Neural cell (in vitro differentiated cells): Measurements from ENCODE around the gene TEDC1. TPM values are rescaled to one million over a fixed set of nuclear protein-coding genes. Genes with fewer than 3 reads are reported as not detected.

Experiments used
- H2AFZ ChIP-seq: fragments of 200-600, 300-800 bp; sonication (generic), shearing (Covaris generic); 2 replicates; pipeline ENCODE4 v1.6.0; 2014; ENCODE audit warnings: low read depth, mild to moderate bottlenecking, antibody characterized with exemption, low read length, moderate library complexity
- H3F3A ChIP-seq: fragments of 200-600 bp; shearing (Covaris generic); 2 replicates; pipeline ENCODE4 v1.6.1; 2016; ENCODE audit warnings: mild to moderate bottlenecking, moderate library complexity, mixed read lengths, antibody characterized with exemption, low read length; ENCODE audit not compliant: insufficient read depth, poor library complexity, severe bottlenecking
- H3K27ac ChIP-seq: fragments of 200-600, 300-800 bp; sonication (generic), shearing (Covaris generic); 2 replicates; pipeline ENCODE4 v1.5.1; 2014; ENCODE audit warnings: mild to moderate bottlenecking, low read length, moderate library complexity
- H3K27me3 ChIP-seq: fragments of 300-800, 200-600 bp; sonication (generic), shearing (Covaris generic); 2 replicates; pipeline ENCODE4 v1.6.0; 2014; ENCODE audit warnings: mild to moderate bottlenecking, low read depth, low read length, moderate library complexity; ENCODE audit not compliant: insufficient read depth
- H3K36me3 ChIP-seq: fragments of 300-800, 200-600 bp; sonication (generic), shearing (Covaris generic); 2 replicates; pipeline ENCODE4 v1.5.1; 2014; ENCODE audit warnings: mild to moderate bottlenecking, antibody characterized with exemption, low read length, moderate library complexity; ENCODE audit not compliant: insufficient read depth
- H3K4me2 ChIP-seq: fragments of 300-800, 200-600 bp; sonication (generic), shearing (Covaris generic); 2 replicates; pipeline ENCODE4 v1.6.0; 2014; ENCODE audit warnings: mild to moderate bottlenecking, low read length
- H3K4me3 ChIP-seq: fragments of 300-800, 200-600 bp; sonication (generic), shearing (Covaris generic); 2 replicates; pipeline ENCODE4 v1.5.1; 2014; ENCODE audit warnings: mild to moderate bottlenecking, low read length, moderate library complexity
- H3K79me2 ChIP-seq: fragments of 200-600 bp; shearing (Covaris generic); replicated peaks from 2 replicates; pipeline ENCODE4 v1.6.0; 2014; ENCODE audit warnings: mild to moderate bottlenecking, low read length, moderate library complexity; ENCODE audit not compliant: insufficient read depth
- H3K9ac ChIP-seq: fragments of 300-800, 200-600 bp; sonication (generic), shearing (Covaris generic); 2 replicates; pipeline ENCODE4 v1.6.1; 2016; ENCODE audit warnings: mild to moderate bottlenecking, low read length, mixed read lengths
- H3K9me2 ChIP-seq: fragments of 200-600 bp; shearing (Covaris generic); 2 replicates; pipeline ENCODE4 v1.6.1; 2016; ENCODE audit warnings: mild to moderate bottlenecking, low read length, mixed read lengths; ENCODE audit not compliant: insufficient read depth
- H3K9me3 ChIP-seq: fragments of 200-600, 300-800 bp; sonication (generic), shearing (Covaris generic); 2 replicates; pipeline ENCODE4 v1.6.1; 2016; ENCODE audit warnings: mild to moderate bottlenecking, mixed run types, low read length, moderate library complexity, mixed read lengths
- H4K20me1 ChIP-seq: fragments of 200-600 bp; shearing (Covaris generic); 2 replicates; pipeline ENCODE4 v1.6.1; 2016; ENCODE audit warnings: mild to moderate bottlenecking, mixed run types; ENCODE audit not compliant: insufficient read depth
- EP300 ChIP-seq: fragments of 450-650 bp; conservative IDR thresholded peaks from 2 replicates; pipeline ENCODE4 v1.6.1; 2014; ENCODE audit warnings: antibody characterized with exemption, mild to moderate bottlenecking, moderate library complexity; ENCODE audit not compliant: poor library complexity, severe bottlenecking
- EZH2 ChIP-seq: fragments of 200-600, 300-800 bp; shearing (Covaris generic), sonication (generic); IDR thresholded peaks from 2 replicates; pipeline ENCODE4 v1.6.1; 2014; ENCODE audit warnings: antibody characterized with exemption, low read length, borderline replicate concordance, mild to moderate bottlenecking; ENCODE audit not compliant: insufficient read depth, poor library complexity, severe bottlenecking
- MXI1 ChIP-seq: fragments of 450-650 bp; conservative IDR thresholded peaks from 2 replicates; pipeline ENCODE4 v1.6.1; 2014; ENCODE audit warnings: antibody characterized with exemption, mild to moderate bottlenecking; ENCODE audit not compliant: poor library complexity, severe bottlenecking
- POLR2AphosphoS5 ChIP-seq: IDR thresholded peaks from 2 replicates; pipeline ENCODE4 v1.6.1; 2012
- SMC3 ChIP-seq: fragments of 450-650 bp; conservative IDR thresholded peaks from 2 replicates; pipeline ENCODE4 v1.6.1; 2014; ENCODE audit warnings: antibody characterized with exemption, mild to moderate bottlenecking, moderate library complexity; ENCODE audit not compliant: poor library complexity
- TAF1 ChIP-seq: IDR thresholded peaks from 2 replicates; pipeline ENCODE4 v1.6.1; 2012; ENCODE audit warnings: low read depth
- polyA plus RNA-seq: library from polyadenylated mRNA; depleted of rRNA; stranded (reverse); fragments of >200 nt; gene quantifications from 2 replicates; pipeline ENCODE4 v1.2.3, GENCODE V29; 2014
- TF ChIP-seq, protein P1 (sequence below): fragments of 450-650 bp; IDR thresholded peaks from 2 replicates; pipeline ENCODE4 v1.5.1; 2014; ENCODE audit warnings: antibody characterized with exemption, mild to moderate bottlenecking, moderate library complexity; ENCODE audit not compliant: poor library complexity, severe bottlenecking
- TF ChIP-seq, protein P2 (sequence below): IDR thresholded peaks from 2 replicates; pipeline ENCODE4 v1.6.1; 2012; ENCODE audit warnings: borderline replicate concordance

The TEDC1 gene
- polyA plus RNA-seq, 1 donor from 2014 or later: 18.9 TPM

DNA sequence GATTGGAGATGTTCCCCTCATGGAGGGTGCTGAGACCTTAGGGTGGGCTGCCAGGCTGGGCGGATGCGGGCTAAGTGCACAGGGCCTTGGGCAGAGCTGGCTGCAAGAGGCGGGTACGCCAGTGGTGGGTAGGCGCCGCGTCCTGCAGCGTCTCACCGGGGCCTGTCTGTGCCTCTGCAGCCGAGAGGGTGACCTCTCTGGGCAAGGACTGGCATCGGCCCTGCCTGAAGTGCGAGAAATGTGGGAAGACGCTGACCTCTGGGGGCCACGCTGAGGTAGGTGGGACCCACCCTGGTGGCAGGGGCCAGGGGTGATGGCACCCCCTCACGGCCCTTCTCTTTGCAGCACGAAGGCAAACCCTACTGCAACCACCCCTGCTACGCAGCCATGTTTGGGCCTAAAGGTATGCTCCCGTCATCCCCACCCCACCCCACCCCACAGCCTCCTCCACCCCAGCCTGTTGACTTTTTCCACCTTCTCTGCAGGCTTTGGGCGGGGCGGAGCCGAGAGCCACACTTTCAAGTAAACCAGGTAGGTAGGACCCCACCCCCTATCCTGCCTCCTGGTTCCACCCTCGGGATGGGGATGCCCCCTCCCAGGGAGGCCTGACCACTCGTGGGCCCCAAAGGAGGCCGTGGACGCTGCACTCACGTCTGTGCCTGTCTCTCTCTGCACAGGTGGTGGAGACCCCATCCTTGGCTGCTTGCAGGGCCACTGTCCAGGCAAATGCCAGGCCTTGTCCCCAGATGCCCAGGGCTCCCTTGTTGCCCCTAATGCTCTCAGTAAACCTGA, 2.9 kb upstream of the TEDC1 start:
- Histone ChIP-seq H3K4me2 (no peak overlapping the region), H2AFZ (no peak overlapping the region), H3K27ac (no peak overlapping the region), H3K79me2 (no peaks in the 10 kb centered on the region), H3K27me3 (peaks cover 29% of the 10 kb centered on the region), H3F3A (no peaks in the 10 kb centered on the region), H3K9me3 (no peaks in the 10 kb centered on the region), H3K36me3 (no peaks in the 10 kb centered on the region), H3K9ac (no peak overlapping the region), H3K4me3 (peak overlapping the region; percentile 93), H3K9me2 (no peaks in the 10 kb centered on the region), H4K20me1 (no peaks in the 10 kb centered on the region)
- TF ChIP-seq POLR2AphosphoS5: no peak
- TF ChIP-seq, protein P1, sequence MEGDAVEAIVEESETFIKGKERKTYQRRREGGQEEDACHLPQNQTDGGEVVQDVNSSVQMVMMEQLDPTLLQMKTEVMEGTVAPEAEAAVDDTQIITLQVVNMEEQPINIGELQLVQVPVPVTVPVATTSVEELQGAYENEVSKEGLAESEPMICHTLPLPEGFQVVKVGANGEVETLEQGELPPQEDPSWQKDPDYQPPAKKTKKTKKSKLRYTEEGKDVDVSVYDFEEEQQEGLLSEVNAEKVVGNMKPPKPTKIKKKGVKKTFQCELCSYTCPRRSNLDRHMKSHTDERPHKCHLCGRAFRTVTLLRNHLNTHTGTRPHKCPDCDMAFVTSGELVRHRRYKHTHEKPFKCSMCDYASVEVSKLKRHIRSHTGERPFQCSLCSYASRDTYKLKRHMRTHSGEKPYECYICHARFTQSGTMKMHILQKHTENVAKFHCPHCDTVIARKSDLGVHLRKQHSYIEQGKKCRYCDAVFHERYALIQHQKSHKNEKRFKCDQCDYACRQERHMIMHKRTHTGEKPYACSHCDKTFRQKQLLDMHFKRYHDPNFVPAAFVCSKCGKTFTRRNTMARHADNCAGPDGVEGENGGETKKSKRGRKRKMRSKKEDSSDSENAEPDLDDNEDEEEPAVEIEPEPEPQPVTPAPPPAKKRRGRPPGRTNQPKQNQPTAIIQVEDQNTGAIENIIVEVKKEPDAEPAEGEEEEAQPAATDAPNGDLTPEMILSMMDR: no peak

DNA sequence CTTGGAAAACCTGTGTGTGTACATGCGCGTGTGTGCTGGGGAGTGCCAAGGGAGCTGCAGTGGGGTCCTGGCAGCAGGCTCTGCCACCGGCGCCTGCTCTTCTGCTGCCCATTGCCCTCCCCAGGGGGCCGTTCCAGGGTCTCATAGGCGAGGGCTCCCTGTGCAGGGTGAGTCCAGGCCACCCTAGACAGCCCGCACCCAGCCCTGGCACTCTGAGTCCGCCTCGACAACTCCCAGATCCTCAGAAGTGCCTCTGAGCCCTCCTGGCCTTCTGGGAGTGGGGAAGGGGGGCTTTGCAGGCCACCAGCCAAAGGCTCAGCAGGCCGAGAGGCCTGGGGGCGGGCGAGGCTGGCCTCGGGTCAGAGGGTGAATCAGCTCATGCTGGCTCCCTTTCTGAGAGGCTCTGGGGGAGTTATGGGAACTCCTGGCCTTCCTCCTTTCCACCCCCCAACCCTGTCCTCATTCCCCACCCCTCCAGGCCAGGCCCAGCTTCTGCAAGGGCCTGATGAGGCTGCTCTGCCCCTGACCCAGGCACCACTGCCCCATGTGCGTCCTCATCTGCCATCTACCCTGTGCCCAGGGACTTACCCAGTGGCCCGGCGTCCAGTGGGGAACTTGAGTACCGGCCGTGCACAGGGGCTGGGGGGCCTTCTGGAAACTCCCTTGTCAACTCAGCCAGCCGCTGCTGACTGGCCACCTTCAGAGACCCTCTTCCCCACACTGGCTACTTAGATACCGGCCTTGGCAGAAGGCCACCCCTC, 2.1 kb upstream of the TEDC1 start:
- H3K9me2 ChIP-seq: no peaks in the 10 kb centered on the region
- peak overlapping the region; percentile 93 for H3K27ac ChIP-seq
- H3K9ac ChIP-seq: peak overlapping the region; percentile 96
- no peak overlapping the region for H2AFZ ChIP-seq
- no peaks in the 10 kb centered on the region for H3K9me3 ChIP-seq
- no peaks in the 10 kb centered on the region for H3K79me2 ChIP-seq
- TF ChIP-seq TAF1 (no peak), POLR2AphosphoS5 (no peak), MXI1 (no peak), EP300 (no peak), SMC3 (no peak), EZH2 (no peak)
- TF ChIP-seq, protein P2, sequence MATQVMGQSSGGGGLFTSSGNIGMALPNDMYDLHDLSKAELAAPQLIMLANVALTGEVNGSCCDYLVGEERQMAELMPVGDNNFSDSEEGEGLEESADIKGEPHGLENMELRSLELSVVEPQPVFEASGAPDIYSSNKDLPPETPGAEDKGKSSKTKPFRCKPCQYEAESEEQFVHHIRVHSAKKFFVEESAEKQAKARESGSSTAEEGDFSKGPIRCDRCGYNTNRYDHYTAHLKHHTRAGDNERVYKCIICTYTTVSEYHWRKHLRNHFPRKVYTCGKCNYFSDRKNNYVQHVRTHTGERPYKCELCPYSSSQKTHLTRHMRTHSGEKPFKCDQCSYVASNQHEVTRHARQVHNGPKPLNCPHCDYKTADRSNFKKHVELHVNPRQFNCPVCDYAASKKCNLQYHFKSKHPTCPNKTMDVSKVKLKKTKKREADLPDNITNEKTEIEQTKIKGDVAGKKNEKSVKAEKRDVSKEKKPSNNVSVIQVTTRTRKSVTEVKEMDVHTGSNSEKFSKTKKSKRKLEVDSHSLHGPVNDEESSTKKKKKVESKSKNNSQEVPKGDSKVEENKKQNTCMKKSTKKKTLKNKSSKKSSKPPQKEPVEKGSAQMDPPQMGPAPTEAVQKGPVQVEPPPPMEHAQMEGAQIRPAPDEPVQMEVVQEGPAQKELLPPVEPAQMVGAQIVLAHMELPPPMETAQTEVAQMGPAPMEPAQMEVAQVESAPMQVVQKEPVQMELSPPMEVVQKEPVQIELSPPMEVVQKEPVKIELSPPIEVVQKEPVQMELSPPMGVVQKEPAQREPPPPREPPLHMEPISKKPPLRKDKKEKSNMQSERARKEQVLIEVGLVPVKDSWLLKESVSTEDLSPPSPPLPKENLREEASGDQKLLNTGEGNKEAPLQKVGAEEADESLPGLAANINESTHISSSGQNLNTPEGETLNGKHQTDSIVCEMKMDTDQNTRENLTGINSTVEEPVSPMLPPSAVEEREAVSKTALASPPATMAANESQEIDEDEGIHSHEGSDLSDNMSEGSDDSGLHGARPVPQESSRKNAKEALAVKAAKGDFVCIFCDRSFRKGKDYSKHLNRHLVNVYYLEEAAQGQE: no peak
- peak overlapping the region; percentile 93 for H3K4me3 ChIP-seq
- H3K27me3 ChIP-seq: peaks cover 29% of the 10 kb centered on the region
- peak overlapping the region; percentile 79 for H3K4me2 ChIP-seq
- no peaks in the 10 kb centered on the region for H3F3A ChIP-seq
- H4K20me1 ChIP-seq: no peaks in the 10 kb centered on the region
- H3K36me3 ChIP-seq: no peaks in the 10 kb centered on the region
